Pulmonary artery endothelial cell (primary cell): ENCODE results near the gene SPOCK1. TPM values are rescaled to one million over a fixed set of nuclear protein-coding genes. Genes with fewer than 3 reads are reported as not detected.
"Not testable (repeated sequence)": the region's sequence is repeated elsewhere in the genome, so short reads cannot be mapped to it uniquely, and the experiment has no call there.

Experiments used
- DNase-seq: peaks from one replicate; pipeline ENCODE4 v3.0.0-alpha.2; 2011; ENCODE audit warnings: low read depth, low spot score
- total RNA-seq: library from RNA; depleted of rRNA; stranded (reverse); fragments of >200 nt; gene quantifications from 2 replicates; pipeline ENCODE4 v1.2.3, GENCODE V29; 2014

SPOCK1 gene
- total RNA-seq, 1 donor from 2014 or later = 324 TPM

- no peak for DNase-seq
Measured at GRCh38 chr5:137266186-137266585, 232.9 kb downstream of the SPOCK1 start.

DNA sequence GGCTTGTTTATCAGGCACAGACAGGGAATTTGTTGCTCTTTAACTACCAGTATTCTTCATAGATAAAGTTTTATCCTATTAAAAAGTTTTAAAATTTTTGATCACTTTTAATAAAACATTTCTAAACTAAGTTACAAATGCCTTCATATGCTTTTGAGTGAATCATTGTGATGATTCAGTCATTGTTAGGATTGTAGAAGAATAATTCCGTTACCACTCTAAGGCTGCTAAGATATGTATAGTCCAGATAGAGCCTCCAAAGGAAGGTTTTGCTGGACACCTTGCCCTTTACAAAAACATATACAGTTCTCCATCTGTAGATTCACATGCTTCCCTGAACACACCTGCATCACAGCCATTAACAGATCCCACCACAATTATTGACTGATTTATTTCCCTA is 233.7 kb downstream of the SPOCK1 start:
- DNase-seq = no peak

- no peak for DNase-seq
Measured at GRCh38 chr5:137264573-137264972, 234.6 kb downstream of the SPOCK1 start.

DNA sequence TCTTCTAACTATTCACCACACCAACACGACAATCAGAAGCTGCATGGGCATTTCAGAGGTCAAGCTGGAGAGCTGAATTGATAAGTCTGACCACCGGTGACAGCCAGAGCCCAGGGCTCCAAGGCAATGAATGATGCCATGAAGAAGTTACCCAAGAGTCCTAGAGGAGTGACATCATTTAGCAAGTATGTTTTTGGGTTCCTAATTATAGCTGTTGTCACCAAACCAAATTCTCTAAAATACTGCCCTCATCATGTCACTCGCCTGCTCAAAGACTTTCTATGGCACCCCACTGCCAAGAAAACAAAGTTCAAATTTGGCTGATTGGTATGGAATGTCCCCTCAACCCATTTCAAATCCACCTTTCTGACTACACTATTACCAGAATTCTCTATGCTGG is 235.1 kb downstream of the SPOCK1 start:
- no peak for DNase-seq

DNA sequence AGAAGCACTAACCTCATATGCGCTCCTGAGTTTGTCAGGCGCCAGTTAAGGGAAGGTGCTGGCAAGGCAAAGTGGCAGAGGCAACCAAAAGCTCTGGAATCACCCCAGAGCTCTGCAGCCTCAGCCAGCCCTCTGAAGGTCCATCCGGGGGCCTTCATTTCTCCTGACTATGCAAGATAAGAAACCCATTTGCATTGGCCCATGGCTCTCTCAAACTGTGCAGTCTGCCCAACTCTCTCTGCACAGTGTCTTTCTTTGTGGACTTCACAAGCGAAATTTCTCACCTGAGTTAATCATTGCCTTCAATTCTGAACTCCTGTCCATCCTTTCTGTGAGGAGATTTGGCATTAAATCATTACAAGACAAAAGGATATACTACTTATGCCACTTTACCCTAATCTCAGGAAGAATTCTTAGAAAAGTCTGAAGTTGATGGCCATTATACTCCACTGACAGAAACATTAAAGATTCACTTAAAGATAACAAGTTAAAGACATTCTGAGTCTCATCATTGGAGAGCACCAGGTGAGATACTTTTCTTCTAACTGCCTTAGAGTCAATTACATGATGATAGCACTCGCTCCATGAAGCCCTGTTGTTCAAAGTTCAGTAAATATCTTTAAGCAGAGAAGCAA is 235.6 kb downstream of the SPOCK1 start:
- no peak for DNase-seq

GRCh38 chr5:137262818-137263217 is 236.3 kb downstream of the SPOCK1 start:
- no peak for DNase-seq

DNA sequence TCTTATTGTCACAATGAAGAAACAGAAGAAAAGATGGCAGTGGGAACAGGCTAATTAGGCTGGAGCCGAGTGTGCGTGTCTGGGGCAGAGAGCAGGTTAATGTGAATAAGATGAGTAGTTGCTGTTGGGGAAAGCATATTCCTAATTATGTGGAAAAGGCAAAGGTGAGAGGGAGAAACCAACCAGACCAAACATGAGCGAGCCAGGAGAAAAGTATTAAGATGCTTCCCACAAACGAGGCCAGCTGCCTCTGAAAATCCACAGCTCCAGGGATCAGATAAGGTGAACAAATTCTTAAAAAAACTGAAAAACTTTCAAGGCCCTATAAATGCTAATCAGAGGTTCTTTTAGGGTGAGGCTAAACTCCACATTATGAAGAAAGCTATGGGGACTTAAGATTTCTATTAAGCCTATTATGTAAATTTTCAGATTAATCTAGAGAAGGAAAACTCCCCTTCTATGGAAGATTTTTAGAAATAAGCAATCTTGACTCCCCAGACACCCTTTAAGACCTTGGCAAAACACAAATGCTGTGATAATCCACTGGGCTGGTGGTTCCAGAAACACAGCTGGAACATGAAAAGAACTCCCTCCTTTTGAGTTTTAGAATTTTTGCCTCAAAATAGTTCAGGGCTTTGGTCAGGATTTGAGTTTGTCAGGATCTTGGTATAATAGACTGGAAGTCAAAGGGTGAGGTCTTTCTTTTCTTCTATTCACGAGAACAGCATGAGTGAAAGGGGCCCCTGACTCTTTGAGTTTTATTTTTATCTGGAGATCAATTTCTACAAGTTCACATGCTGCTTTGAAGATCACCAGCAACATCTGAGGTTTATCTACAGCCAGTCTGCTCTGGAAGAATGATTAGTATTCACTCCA is 238.1 kb downstream of the SPOCK1 start:
- no peak for DNase-seq

GRCh38 chr5:137259115-137259514 is 240.0 kb downstream of the SPOCK1 start:
- DNase-seq = not testable (repeated sequence)

- DNase-seq = no peak
Measured at GRCh38 chr5:137254119-137255090, 244.7 kb downstream of the SPOCK1 start.

- DNase-seq = no peak
Measured at GRCh38 chr5:137252512-137252911, 246.6 kb downstream of the SPOCK1 start.

DNA sequence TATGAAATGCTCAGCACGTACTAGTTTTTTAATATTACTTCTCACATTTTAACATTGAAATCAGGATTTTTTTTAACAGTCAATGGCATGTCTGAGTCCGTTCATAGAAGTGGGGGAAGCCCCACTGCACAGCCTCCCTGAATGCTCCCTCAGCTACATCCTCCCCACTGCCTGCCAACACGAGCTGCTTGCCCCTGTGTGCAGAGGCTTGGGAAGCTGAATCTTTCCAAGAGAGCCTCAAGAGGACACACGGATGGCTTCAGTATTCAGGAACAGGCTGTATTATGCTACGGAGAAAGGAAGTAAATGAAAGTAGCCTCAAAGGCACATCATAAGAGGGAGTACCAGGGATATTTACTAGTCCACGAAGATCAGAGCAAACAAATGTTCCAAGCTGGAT is 248.7 kb downstream of the SPOCK1 start:
- no peak for DNase-seq

DNA sequence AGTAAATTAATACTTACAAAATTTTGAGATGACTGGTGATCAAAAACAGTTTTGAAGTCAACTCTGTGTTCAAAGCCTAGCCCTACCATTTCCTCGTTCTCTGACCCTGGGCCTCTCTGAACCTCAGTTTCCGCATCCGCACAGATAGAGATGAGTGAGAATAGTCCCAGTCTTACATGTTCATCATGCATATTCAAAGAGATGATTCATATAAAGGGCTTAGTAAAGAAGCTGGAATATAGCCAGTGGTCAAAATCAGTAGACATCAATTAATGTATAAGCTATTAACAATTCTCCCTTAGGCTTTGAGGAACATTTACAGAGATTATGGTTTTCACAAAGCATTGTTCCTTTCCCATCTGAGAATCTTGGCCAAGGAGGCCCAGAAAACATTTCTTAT is 250.6 kb downstream of the SPOCK1 start:
- no peak for DNase-seq

- DNase-seq = no peak
Measured at GRCh38 chr5:137245438-137245837, 253.7 kb downstream of the SPOCK1 start.

DNA sequence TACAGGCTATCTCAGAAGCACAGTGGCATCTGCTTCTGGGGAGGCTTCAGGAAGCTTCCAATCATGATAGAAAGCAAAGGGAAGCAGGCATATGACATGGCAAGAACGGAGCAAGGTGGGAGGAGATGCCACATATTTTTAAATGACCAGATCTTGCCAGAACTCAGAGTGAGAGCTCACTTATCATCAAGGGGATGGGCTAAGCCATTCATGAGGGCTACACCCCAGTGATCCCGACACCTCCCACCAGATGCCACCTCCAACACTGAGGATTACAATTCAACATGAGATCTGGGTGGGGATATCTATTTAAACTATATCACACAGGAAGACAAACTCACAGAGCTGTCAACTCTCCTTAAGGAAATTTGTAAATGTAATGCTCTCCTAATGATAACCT is 258.8 kb downstream of the SPOCK1 start:
- DNase-seq = no peak

DNA sequence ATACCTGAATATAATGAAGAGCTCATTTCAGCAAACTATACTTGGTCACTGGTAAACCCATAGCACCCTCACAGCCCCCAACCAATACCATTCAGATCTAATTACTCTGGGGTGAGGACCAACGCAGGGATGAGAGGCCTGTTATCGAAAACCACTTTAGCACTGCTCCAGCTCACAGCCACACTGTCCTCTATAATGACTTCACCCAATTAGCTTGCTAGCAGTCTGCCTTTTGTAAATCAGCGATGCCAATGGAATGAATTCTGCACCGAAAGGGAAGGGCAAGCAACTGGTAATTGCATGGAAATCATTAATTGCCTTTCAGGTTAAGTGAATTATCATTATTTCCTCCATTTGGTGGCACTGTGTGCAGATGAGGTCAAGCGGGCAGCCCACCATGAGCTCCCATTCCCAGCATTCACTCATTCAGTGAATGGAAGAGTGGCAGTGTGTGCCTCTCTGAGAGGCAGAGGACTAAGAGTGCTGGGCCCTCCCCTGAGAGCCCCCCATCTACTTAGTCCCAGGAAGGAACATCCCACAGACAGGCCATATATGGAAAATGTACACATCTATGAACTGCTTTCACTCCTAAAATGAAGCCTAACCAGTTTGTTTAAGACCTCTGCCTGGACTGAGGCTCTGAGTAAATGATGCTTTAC is 262.1 kb downstream of the SPOCK1 start:
- DNase-seq = no peak

- DNase-seq = no peak
Measured at GRCh38 chr5:137236252-137236651, 262.9 kb downstream of the SPOCK1 start.

DNA sequence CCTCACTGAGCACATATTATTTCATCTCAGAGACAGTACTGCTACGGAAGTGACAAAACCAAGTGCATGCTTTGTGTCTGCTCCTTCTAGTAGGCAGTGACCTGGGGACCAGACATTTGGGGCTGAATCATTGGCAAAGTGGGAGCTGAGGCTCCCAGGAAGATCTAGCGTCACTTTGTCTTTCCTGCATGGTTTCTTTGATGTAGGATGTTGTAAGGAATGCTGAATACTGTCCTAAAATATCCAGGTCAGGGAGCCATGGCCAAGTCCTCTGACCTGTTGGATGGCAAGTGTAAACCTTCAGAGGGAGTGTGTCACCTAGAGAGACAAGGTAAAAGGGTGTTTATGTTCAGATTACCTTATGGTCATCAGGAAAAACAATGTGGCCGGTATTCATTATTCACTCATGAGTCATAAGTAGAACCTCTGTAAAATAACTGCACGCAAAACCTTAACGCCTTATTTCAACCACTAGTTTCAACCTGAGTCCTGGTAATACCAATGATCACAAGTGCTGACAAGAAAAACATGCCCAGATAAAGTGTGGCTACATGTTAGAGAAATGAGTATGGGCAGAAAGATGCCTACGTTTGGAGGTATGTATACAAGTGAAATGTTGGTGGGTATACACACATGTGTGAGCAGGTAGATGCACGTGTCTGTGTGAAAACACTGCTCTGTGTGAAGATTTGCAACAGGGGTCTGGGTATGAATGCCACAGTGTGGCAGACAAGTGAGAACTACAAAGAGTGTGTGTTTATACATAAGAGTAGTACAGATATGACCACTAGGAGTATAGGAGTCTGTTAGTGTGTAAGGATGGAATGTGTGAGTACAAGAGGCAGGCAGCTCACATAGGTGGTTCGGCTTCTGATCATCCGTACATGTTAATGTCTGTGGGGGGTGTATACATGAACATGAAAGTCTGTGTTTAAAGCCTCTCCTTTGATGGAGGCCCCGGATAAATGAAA is 263.9 kb downstream of the SPOCK1 start:
- DNase-seq = no peak

GRCh38 chr5:137233726-137234125 is 265.4 kb downstream of the SPOCK1 start:
- DNase-seq = no peak

DNA sequence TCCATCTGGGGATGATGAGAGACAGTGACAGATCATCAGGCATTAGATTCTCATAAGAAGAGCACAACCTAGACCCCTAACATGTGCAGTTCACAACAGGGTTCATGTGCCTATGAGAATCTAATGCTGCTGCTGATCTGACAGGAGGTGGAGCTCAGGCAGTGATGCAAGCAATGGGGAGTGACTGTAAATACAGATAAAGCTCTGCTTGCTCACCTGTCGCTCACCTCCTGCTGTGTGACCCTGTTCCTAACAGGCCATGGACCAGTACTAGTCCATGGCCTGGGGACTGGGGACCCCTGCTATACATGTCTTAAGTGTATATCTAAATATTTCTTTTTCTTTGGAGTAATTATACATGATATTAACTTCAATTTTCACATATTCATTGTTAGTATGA is 265.8 kb downstream of the SPOCK1 start:
- not testable (repeated sequence) for DNase-seq

DNA sequence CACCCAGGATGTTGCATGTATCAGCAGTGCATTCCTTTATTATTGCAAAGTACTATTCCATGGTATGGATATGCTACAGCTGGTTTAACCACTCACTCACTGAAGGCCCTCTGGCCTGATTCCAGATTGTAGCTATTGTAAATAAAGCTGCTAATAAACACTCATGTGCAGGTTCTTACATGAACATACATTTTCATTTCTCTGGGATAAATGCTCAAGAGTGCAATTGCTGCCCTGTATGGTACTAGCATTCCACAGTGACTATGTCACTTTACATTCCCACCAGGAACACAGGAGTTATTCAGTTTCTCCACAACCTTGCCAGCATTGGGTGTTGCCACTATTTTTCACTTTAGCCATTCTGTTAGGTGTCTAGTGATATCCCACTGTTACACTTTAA is 267.6 kb downstream of the SPOCK1 start:
- no peak for DNase-seq
